Measurements from ENCODE around the gene PURB.
A peak's percentile ranks its signal among the peaks of the same experiment; 100 is the strongest.
"Not testable (repeated sequence)": the region's sequence is repeated elsewhere in the genome, so short reads cannot be mapped to it uniquely, and the experiment has no call there.

PURB gene

DNA sequence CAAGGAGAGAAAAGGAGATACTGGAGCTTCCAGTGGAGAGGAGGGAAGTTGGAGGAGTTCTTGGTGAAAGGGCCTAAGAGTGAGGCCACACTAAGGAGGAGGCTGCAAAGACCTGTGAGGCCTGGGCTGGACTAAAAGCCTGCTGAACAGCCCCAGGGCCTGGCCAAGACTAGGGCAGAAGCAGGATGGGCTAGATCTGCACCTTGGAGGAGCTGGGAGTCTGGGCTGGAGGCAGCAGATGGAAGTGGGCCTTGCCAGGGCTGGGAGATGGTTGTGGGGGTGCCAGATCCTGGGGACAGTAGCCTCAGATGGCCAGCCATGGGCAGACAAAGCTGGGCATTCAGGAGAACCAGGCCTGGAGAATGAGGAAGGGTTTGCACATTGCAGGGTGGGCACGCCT, 6.5 kb upstream of the PURB start:
- DNase-seq (ENCODE audit: low spot score) = no peak

DNA sequence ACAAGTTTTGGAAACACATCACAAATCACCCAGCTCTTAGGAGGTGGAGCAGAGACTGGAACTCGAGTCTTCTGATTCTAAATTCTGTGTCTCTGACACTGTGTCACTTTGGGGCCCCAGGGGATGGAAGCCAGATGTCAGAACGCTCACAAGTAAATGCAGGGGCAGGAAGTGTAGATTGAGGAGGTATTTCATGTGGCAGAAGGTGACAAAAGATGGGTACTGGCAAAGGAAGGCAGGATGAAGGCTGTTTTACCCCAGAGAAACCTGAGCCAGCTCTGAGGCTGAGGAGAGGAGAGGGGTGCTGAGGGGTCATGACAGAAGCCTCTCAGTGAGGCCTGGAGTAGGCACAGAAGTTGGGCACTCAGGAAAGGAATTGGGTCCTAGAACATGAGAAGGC, 6.0 kb upstream of the PURB start:
- no peak for DNase-seq (ENCODE audit: low spot score)

DNA sequence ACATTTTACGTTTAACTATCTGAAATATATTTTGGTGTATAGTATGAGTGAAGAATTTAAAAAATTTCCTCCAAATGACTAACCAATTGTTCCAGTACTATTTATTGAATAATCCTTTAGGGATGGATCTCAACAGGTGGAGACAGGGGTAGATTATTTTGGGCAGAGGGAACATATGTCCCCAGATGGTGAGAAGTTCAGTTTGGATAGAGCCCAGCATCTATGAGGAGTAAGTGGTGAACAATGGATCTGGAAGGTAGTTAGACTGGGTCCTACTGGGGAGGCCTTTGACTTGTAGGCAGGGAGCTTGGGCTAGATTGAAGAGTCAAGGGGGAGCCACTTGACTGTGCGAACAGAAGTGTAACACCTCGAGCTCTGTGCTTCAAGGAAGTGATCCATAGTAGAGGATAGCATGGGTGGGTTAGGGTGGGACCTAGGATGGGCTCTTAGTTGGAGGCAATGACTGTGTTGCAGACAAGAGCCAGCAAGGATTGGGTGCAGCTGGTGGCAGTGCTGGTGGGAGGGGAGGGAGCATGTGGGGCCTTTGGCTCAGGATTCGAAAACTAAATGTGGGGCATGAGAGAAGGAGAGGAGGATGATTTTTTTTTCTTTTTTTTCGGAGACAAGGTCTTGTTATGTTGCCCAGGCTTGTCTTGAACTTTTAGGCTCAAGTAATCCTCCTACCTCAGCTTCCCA, 3.9 kb upstream of the PURB start:
- DNase-seq (ENCODE audit: low spot score) = no peak

DNA sequence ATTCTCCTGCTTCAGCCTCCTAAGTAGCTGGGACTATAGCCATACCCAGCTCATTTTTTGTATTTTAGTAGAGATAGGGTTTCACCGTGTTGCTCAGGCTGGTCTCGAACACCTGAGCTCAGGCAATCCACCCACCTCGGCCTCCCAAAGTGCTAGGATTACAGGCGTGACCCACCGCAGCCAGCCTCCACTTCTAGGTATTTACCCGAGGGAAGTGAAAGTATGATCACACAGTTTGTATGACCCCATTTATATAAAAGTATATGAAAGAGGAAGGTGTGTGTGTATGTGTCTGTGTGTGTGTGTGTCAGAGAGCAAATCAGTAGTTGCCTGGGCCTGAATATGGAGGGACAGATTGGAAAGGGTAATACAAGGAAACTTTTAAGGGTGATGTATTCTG, 2.0 kb upstream of the PURB start:
- no peak for DNase-seq (ENCODE audit: low spot score)

DNA sequence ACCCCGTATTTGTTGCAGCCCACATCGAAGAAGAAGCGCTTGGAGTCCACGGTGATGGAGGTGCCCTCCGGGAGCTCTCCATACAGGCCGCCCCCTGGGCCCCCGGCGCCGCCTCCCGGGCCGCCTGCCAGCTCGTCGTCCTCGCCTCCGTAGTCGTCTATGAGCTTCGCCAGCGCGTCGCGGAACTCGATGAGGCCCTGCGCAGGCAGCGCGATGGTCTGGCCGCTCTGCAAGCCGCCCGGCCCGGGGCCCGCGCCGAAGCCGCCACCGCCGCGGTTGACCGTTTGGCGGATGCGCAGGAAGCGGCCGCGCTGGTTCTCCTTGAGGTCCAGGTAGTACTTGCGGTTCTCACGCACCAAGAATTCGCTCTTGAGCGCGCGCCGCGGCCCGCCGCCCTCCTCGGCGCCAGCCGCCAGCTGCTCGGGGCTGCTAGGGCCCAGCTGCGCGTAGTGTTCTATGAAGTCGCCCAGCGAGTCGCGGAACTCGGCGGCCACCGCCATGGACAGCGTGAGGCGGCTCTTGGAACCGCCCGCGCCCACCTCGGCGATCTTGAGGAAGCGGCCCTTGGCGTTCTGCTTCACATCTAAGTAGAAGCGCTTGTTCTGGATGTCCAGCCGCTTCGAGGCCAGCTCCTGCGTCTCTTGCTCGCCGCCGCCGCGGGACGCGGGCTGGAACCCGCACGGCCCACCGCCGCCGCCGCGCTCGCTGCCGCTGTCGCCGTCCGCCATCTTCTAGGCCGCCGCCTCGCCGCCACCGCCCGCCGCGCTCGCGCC, 523 bp downstream of the PURB start:
- peak; percentile 78 for DNase-seq (ENCODE audit: low spot score)

DNA sequence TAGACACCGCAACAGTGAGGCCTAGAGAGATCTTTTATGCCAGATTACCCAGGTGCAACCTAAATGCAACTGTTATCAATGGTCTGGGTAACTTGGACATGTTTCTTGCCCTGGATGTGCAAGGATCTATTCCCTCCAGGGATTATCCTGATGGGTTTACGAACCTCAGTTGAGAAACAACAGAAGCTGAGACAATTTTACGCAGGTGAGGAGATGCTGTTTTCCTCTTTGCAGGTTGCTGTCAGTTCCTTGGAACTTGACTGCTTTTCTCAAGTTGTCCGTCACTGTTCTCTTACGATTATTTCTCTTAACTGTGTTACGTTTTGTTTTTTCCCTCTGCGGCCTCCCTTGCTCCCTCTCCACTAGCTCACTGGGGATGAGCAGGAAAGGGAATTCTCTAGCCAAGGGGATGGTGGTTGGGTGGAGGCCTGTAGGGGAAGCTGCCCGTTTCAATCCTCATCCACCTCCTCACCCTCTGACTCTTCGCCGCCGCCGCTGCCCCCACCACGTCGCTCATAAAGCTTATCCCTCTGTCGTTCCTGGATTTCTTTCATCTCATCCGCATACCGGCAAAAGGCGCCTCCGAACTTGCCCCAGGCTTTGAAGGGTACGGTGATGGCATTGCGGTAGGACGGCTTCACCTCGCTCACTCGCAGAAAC, 1.2 kb downstream of the PURB start:
- DNase-seq (ENCODE audit: low spot score) = peak; percentile 46

DNA sequence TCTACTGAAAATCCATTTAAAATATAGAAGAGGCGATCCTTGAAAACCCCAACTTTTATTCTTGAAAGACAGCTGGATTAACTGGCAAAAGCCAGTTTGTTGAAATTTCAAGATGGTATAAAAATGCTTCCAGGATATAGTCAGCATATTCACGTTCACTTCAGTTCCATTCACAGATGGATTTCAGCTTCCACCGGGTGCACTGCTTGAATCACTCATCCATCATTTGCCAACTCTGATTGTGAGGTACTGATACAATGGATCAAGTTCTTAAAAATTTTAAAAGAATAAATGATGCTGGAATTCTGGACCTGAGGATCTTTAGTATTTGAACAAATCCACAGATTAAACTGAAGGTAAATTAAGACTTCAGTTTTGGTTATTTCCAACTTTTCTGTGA, 2.4 kb downstream of the PURB start:
- peak; percentile 79 for DNase-seq (ENCODE audit: low spot score)

DNA sequence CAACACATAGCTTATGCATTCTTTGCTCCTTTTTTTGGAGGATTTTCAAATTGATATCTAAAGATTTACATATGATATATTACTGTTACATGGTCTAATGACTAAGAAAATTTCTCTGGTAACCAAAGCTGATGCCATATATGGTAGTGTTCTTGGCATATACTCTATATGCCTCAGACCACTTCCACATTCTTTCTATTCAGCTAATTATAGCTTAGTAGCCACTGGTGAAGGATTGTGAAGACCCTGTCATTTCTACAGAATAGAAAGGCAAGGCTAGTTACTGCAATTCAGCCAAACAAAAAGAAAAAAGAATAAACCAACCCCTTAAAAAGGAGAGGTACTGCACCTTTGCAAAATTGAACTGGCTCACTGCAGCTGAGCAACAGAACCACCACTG, 3.7 kb downstream of the PURB start:
- peak; percentile 91 for DNase-seq (ENCODE audit: low spot score)

DNA sequence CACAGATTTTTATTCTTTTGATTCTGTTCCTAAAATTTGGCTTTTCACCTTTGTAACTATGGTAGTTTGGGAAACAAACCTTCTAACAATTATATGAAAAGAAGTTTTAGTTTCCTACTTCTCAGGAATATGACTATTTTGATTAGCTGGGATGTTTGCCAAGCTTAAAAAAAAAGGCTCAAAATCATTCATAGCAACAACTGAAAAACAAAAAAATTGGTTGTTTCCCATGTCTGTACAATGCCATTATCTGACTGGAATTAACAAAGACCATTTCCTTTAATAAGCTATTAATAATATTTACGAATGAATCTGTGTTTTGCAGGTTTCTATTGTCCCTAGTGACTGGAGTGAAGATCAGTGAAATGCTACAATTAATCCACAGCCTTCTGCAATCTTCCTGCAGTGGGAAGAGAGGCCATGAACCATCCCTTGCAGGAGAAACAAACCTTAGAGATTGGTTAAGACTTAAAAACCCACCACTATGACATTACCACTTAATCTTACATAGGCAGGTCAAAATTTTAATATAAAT, 4.2 kb downstream of the PURB start:
- no peak for DNase-seq (ENCODE audit: low spot score)

DNA sequence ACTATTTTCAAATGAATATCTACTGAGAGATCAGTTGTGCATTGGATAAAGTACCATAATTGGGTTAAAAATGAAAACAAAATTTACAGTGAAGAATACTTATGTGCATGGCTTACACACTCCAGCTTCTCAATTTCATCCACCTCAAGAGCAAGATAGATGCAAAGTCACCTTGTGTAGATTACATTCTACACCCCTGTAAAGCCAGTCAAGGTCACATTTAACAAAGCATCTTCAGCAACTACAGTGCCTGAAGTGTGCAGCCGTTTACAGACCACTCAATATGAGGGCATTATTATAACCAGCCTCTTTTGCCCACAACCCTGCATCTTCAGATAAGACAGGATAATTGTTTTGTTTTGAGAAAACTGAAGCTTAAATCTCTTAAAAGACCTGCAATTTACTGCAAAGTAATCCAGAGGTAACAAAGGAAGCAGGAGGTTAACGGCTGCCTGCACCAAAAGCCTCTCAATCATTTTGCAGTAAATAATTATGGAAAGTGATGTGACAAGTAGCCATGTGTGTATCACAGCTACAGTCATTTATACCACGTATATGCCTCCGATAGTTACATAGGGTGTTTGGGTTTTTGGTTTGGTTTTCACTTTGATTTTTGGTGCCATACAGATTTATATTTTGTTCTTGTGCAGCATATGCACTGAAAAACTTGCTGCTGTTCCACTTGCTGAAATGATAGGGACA, 4.9 kb downstream of the PURB start:
- DNase-seq (ENCODE audit: low spot score) = peak; percentile 9

DNA sequence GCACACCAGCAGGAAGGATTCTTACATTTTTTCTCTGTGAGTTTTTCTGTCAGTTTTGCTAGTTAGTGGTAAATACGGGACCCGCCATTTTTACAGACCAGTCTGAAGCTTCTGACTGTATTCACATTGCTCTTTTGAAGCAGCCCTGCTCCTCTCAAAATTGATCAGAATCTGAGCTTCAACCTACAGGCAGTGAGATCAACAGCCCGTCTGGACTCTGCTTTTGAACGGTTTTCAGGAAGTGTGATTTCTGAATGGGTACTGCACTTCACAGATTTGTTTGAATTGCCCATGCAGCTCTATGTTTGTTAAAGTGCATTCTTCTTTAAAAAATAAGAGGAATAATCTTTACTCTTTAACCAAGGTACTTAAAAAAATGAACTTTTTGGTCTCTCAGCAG, 8.9 kb downstream of the PURB start:
- no peak for DNase-seq (ENCODE audit: low spot score)

DNA sequence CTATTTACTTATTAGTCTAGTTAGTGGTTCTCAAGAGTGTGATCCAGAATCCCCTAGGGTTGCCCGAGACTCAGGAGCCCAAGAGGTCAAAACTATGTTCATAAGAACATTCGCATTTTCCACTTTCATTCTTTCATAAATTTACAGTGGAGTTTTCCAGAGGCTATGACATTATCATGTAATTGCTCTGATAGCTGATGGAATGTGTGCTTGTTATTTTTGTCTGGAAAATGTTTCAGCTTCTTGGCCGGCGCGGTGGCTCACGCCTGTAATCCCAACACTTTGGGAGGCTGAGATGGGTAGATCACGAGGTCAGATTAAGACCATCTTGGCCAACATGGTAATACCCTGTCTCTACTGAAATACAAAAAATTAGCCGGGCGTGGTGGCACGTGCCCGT, 10.1 kb downstream of the PURB start:
- DNase-seq (ENCODE audit: low spot score) = no peak

DNA sequence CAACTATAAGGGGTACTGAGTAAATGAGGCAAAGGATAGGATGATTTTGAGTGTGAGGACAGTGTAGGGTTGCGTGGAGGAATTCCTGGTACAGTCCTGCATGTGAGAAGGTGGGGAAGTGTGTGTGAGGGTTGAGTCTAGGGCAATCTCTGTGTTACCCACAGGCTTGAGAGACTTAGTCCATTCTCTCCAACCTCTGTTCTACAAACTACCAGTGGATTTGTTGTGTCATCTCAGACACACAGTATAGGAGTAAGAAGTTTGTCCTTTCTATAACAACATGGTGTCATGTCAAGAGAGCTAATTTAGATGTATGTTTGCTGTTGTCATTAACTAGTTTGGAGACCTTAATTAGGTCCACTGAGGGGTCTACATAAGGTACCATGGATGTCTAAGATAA, 12.5 kb downstream of the PURB start:
- no peak for DNase-seq (ENCODE audit: low spot score)

DNA sequence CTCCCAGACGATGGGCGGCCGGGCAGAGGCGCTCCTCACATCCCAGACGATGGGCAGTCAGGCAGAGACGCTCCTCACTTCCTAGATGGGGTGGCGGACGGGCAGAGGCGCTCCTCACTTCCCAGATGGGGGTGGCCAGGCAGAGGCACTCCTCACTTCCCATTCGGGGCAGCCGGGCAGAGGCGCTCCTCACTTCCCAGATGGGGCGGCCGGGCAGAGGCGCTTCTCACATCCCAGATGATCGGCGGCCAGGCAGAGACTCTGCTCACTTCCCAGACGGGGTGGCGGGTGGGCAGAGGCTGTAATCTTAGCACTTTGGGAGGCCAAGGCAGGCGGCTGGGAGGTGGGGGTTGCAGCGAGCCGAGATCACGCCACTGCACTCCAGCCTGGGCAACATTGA, 13.4 kb downstream of the PURB start:
- not testable (repeated sequence) for DNase-seq (ENCODE audit: low spot score)

DNA sequence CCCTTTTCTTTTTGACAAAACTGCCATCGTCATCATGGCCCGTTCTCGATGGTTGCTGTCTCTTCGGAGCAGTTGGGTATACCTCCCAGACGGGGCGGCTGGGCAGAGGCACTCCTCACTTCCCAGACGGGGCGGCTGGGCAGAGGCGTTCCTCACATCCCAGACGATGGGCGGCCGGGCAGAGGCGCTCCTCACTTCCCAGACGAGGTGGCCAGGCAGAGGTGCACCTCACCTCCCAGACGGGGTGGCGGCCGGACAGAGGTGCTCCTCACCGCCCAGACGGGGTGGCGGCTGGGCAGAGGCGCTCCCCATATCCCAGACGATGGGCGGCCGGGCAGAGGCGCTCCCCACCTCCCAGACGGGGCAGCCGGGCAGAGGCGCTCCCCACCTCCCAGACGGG, 14.6 kb downstream of the PURB start:
- DNase-seq (ENCODE audit: low spot score) = not testable (repeated sequence)

DNA sequence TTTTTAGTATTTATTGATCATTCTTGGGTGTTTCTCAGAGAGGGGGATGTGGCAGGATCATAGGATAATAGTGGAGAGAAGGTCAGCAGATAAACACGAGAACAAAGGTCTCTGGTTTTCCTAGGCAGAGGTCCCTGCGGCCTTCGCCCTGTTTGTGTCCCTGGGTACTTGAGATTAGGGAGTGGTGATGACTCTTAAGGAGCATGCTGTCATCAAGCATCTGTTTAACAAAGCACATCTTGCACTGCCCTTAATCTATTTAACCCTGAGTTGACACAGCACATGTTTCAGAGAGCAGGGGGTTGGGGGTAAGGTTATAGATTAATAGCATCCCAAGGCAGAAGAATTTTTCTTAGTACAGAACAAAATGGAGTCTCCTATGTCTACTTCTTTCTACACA, 15.0 kb downstream of the PURB start:
- not testable (repeated sequence) for DNase-seq (ENCODE audit: low spot score)

DNA sequence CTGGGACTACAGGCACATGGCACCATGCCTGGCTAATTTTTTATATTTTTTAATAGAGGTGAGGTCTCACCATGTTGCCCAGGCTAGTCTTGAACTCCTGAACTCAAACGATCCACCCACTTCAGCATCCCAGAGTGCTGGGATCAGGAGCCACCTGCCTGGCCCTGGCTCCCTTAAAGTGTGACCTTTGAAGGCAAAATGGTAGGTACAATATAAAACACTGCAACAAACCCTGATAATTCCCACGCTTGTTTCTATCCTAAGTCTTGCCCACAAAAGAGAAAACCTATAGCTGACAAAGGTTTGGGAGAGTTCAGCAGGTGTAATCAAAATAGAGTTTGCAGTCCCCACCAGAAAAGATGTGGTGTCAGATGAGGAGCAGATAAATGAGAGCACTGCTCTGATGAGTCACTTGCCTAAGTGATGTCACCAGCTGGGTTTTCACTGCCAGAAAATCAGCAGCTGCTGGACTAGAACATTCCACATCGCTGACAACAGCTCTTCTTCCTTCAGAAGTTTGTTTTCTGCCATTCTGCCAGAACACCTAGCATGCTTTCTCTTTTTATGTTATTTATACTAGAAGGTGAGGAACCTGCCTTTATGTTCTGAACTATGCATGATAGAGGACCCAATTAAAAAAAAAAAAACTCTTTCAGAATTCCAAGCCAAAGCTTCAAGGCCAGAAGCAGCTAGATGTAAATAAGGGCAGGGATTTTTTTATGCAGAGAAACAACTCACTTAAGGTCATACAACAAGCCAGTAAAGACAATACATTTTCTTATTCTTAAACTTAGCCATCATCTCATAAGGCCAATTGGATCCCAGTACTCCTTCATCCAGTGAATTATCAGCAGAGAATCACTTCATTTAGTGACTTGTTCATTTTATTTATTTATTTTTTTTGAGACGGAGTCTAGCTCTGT, 18.0 kb downstream of the PURB start:
- DNase-seq (ENCODE audit: low spot score) = peak; percentile 90

DNA sequence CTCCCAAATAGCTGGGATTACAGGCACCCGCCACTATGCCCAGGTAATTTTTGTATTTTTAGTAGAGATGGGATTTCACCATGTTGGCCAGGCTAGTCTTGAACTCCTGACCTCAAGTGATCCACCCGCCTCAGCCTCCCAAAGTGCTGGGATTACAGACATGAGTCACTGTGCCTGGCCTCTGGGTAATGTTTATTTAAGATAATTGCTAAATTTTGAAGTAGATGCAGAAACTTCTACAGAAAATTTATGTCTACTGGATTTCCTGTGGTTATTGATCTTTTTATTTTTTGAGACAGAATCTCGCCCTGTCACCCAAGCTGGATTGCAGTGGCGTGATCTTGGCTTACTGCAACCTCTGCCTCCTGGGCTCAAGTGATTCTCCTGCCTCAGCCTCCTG, 23.4 kb downstream of the PURB start:
- not testable (repeated sequence) for DNase-seq (ENCODE audit: low spot score)

DNA sequence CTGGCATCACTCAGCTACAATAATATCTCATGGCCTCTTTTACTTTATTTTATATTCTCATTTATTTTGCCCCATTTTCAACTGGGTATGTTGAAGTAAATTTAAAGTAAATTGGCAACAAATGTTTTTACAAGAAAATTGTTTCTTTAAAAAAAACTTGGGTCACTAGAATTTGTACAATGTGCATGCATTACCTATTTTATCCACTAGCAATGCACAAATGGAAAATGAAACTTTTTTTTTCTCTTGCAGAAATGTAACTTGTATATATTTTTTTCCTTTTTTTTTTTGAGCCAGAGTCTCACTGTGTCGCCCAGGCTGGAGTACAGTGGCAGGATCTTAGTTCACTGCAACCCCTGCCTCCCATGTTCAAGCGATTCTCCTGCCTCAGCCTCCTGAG, 27.2 kb downstream of the PURB start:
- no peak for DNase-seq (ENCODE audit: low spot score)

DNA sequence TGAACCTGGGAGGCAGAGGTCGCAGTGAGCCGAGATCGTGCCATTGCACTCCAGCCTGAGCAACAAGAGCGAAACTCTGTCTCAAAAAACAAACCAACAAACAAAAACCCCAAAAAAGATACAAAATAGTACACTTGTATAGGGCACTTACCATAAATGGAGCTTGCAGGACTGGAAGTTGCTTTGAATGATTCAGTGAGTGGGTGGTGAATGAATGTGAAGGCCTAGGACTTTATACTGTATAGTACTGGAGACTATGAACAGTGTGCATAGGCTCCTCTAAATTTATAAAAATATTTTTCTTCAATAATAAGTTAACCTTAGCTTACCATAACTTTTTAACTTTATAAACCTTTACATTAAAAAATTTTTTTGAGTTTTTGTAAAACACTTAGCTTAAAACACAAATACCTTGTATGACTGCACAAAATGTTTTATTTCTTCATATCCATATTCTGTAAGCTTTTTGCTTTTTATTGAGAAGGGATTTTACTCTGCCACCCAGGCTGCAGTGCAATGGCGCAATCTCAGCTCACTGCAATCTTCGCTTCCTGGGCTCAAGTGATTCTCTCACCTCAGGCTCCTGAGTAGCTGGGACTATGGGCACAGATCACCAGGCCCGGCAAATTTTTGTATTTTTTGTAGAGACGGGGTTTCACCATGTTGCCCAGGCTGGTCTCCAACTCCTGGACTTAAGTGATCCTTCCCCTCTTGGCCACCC, 30.5 kb downstream of the PURB start:
- DNase-seq (ENCODE audit: low spot score) = peak; percentile 30

DNA sequence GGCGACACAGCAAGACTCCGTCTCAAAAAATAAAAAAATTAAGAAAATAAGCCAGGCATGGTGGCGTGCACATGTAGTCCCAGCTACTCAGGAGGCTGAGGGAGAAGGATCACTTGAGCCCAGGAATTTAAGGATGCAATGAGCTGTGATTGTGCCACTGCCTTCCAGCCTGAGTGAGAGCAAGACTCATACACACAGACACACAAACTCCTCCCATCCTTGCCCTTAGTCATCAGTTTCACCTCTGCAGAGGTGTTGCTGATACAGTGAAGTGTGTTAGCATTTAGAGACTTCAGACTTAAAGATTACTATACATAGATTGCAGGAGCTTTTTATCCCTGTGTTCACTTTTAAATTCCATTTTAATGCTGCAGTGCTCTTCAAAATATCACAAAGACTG, 31.9 kb downstream of the PURB start:
- no peak for DNase-seq (ENCODE audit: low spot score)
